Panc1 (cell line): ENCODE results near the gene XYLT1.

Source experiments
- CTCF ChIP-seq: fragments of 450-650 bp; IDR thresholded peaks from 2 replicates; pipeline ENCODE4 v1.5.1; 2017; ENCODE audit warnings: mild to moderate bottlenecking
- POLR2AphosphoS5 ChIP-seq: IDR thresholded peaks from 2 replicates; pipeline ENCODE4 v1.6.1; 2012; ENCODE audit warnings: mild to moderate bottlenecking, low read depth, low read length, moderate library complexity
- REST ChIP-seq, 2 experiments: IDR thresholded peaks; 2 replicates each; pipeline ENCODE4 v1.6.1; 2011 to 2012; ENCODE audit warnings: low read depth in 2 of 2, control low read depth in 1 of 2, low read length in 1 of 2, mild to moderate bottlenecking in 1 of 2, moderate library complexity in 1 of 2; ENCODE audit not compliant: insufficient read depth in 1 of 2

DNA sequence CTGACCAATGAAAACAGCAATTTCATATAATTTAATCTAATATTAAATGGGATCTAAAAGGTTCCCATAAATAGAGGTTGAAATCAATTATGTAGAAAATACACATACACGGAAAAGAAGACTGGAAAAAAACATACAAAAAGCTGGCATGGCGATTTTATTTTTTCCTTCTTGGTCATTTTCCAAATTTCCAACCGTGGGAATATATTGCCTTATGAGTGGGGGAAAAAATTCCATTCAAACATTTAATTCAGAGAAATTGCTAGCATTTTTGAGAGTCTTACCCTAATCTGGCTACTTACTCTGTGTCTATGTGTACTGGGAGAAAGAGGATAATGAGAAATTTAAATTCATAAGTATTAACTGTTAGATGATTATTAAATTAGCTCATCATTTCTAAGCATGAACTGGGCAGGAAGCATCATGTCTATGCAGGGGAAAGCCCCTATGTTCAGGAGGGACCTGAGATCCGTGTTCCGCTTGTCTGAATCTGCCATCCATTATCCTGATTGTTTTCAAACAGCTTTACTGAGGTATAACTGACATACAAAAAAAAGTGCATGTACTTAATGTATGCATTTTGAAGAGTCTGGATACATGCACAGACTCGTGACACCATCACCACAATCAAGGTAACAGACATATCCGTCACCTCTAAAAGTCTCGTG is 145.2 kb downstream of the XYLT1 start:
- TF ChIP-seq POLR2AphosphoS5: no peak
- no peak for TF ChIP-seq CTCF
- no peak for TF ChIP-seq REST (IDR thresholded peaks at IDR 0.05; ENCODE audit: insufficient read depth in 1 of 2, low read depth in 2 of 2, low read length in 1 of 2)
